Measurements from ENCODE around the gene SDCCAG8.

The SDCCAG8 gene

DNA sequence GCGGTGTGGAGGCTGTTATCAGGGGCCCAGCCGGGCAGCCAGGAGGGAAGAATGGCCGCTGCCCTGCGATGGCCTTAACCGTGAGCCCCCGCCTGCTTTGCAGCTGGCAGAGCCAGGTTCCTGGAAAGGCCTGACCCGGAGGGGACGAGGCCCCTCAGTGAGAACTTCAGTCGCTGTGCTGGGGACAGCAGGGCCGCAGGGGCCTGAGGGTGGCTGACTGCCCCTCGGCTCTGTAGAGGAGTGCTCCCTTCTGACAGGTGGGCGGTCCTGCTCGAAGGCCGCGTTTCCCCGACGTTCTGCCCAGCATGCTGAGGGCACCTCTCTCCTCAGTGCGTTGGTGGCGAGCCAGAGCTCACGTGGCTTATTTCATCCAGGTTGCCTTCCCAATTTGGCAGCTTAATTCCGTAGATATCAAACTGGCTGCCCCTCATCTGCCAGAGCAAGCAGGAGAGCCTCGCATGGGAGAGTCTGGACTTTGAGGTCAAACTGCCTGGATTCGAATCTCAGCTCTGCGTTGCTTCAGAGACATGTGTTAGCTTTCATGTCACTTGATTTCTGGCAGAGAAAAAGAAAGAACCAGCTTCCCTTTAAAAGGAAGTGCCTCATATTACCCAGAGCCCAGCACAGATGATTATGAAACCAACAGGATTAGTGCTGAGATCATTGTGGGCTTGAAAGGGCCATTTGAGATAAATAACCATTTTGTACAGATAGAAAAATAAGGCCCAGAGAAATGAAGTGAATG, 239.8 kb downstream of the SDCCAG8 start:
- no peak for DNase-seq
- no peaks in the 10 kb centered on the region for H3K9me3 Mint-ChIP-seq
- no peak overlapping the region for H3K27ac Mint-ChIP-seq

DNA sequence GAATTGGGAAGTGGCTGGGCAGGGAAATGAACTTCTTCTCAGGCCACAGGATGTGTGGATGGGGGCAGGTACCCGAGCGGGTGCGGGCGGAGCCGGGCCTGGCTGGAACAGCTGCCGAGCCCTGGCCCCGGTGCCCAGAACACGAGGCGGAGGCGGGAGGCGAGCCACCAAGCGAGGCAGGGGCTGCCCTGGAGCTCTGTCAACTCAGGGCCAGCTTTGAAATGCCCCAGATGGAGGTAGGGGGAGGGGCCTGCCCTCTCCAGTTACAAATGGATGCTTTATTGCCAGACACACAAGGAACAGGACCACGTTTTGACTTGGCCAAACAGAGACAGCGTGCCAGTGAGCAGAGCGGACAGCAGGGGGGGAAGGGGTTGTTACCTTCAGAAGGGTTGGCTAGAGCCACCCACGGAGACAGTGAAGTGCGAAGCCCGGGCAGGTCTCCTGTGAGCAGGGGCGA, 240.4 kb downstream of the SDCCAG8 start:
- no peak overlapping the region for H3K27ac Mint-ChIP-seq
- H3K36me3 Mint-ChIP-seq (ENCODE audit: low read depth) = peaks cover 9% of the 10 kb centered on the region
- no peak overlapping the region for H3K4me3 Mint-ChIP-seq
- ATAC-seq (no peak), DNase-seq (no peak)
- peaks cover 7% of the 10 kb centered on the region for H3K4me1 Mint-ChIP-seq
- no peaks in the 10 kb centered on the region for H3K9me3 Mint-ChIP-seq
- no peaks in the 10 kb centered on the region for H3K27me3 Mint-ChIP-seq

More for the DNA sequence above, 239.8 kb downstream of the SDCCAG8 start:
- no peak overlapping the region for H3K4me3 Mint-ChIP-seq
- ATAC-seq = no peak
- no peaks in the 10 kb centered on the region for H3K27me3 Mint-ChIP-seq
- peaks cover 9% of the 10 kb centered on the region for H3K36me3 Mint-ChIP-seq (ENCODE audit: low read depth)
- peaks cover 7% of the 10 kb centered on the region for H3K4me1 Mint-ChIP-seq

GRCh38 chr1:243496806-243497205, 241.0 kb downstream of the SDCCAG8 start:
- Mint-ChIP-seq H3K4me3 (no peak overlapping the region), H3K4me1 (peaks cover 7% of the 10 kb centered on the region), H3K27ac (no peak overlapping the region), H3K9me3 (no peaks in the 10 kb centered on the region), H3K36me3 (ENCODE audit: low read depth) (peaks cover 9% of the 10 kb centered on the region), H3K27me3 (no peaks in the 10 kb centered on the region)
- no peak for DNase-seq
- ATAC-seq = no peak

DNA sequence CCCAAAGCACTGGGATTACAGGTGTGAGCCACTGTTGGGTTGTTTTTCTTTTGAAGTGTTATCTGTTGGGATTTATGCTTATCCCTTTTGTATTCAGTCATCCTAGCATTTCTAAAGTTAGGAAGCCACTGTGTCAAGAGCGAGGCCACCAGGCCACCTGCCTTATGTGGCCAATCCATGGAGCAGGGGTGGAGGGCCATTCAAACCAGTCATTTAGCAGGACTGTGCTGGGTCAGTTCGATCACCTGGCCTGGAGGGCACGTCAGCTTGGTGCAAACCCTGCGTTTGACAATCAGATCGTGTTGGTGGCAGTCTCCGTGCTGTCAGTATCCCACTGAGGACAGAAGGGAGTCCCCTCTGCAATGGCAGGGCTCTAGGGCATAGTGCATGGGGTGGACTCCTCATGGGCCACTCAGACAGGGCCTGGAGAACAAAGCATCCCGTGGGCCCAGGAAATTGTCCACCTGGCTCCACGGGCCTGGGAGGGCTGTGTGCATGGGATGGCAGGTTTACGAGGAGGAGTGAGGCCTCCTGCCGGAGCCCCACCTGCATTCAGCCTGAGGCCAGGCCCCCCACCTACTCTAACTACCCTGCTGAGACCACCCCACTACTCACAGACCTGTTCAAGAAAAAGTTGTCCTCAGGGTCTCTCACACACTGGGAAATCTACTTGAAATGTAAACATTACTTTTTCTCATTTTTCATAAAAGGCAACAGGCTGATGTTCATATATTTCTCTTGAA, 242.3 kb downstream of the SDCCAG8 start:
- Mint-ChIP-seq H3K27me3 (no peaks in the 10 kb centered on the region), H3K27ac (peak overlapping the region; percentile 31), H3K4me3 (no peak overlapping the region), H3K9me3 (no peaks in the 10 kb centered on the region), H3K4me1 (peaks cover 7% of the 10 kb centered on the region), H3K36me3 (ENCODE audit: low read depth) (peaks cover 15% of the 10 kb centered on the region)
- DNase-seq (no peak), ATAC-seq (no peak)

GRCh38 chr1:243499248-243499647, 243.4 kb downstream of the SDCCAG8 start:
- no peak for ATAC-seq
- Mint-ChIP-seq H3K36me3 (ENCODE audit: low read depth) (peaks cover 24% of the 10 kb centered on the region), H3K9me3 (no peaks in the 10 kb centered on the region), H3K27ac (no peak overlapping the region), H3K4me3 (no peak overlapping the region), H3K4me1 (peaks cover 7% of the 10 kb centered on the region), H3K27me3 (no peaks in the 10 kb centered on the region)
- no peak for DNase-seq

GRCh38 chr1:243499711-243500110, 243.9 kb downstream of the SDCCAG8 start:
- H3K36me3 Mint-ChIP-seq (ENCODE audit: low read depth) = peaks cover 26% of the 10 kb centered on the region
- H3K9me3 Mint-ChIP-seq = no peaks in the 10 kb centered on the region
- H3K4me3 Mint-ChIP-seq = no peak overlapping the region
- DNase-seq (no peak), ATAC-seq (no peak)
- peak overlapping the region; percentile 2 for H3K27ac Mint-ChIP-seq
- peaks cover 7% of the 10 kb centered on the region for H3K4me1 Mint-ChIP-seq
- H3K27me3 Mint-ChIP-seq = no peaks in the 10 kb centered on the region

- Mint-ChIP-seq H3K36me3 (ENCODE audit: low read depth) (peaks cover 32% of the 10 kb centered on the region), H3K27me3 (no peaks in the 10 kb centered on the region), H3K9me3 (no peaks in the 10 kb centered on the region), H3K4me3 (no peak overlapping the region), H3K27ac (no peak overlapping the region), H3K4me1 (peaks cover 7% of the 10 kb centered on the region)
- DNase-seq (no peak), ATAC-seq (no peak)
Observed at GRCh38 chr1:243500512-243500911, 244.7 kb downstream of the SDCCAG8 start.

GRCh38 chr1:243501002-243501401, 245.2 kb downstream of the SDCCAG8 start:
- Mint-ChIP-seq H3K4me3 (no peak overlapping the region), H3K36me3 (ENCODE audit: low read depth) (peaks cover 30% of the 10 kb centered on the region), H3K9me3 (no peaks in the 10 kb centered on the region), H3K27me3 (no peaks in the 10 kb centered on the region), H3K27ac (no peak overlapping the region), H3K4me1 (peaks cover 10% of the 10 kb centered on the region)
- no peak for ATAC-seq
- no peak for DNase-seq

GRCh38 chr1:243503155-243503554, 247.3 kb downstream of the SDCCAG8 start:
- Mint-ChIP-seq H3K36me3 (ENCODE audit: low read depth) (peaks cover 25% of the 10 kb centered on the region), H3K4me3 (no peak overlapping the region), H3K9me3 (no peaks in the 10 kb centered on the region), H3K27ac (no peak overlapping the region), H3K4me1 (peaks cover 25% of the 10 kb centered on the region), H3K27me3 (no peaks in the 10 kb centered on the region)
- DNase-seq = no peak
- no peak for ATAC-seq

DNA sequence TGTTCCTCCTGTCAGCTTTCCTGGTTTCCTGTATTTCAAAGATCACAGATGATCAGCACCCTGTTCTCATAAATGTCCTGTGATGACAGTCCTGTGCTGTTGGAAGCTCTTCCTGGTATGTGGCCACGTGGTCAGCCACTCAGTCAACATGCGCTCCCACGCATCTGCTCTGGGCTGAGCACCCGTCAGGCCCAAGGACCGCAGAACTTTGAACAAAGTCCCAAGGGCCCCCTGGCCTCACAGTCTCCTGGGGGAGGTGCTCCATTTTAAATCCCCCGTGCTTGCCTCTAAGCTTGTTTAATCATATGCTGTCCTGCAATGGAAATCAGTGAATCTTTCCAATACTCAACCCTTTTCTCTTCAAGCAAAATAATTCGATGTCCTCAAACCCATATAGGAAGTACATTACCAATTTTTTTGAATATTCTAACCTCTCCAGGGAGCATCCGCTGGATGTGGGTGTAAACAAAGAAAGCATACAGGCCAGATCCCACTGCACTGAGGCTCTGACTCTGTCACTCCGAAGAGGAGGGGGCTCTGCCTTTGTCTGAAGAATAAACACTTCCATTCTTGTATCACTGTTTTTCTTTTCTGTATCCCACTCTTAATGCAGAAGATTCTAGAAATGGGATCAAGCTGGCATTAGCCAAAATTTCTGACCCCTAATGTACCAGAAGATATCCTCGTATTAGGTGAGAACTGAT, 250.3 kb downstream of the SDCCAG8 start:
- peaks cover 27% of the 10 kb centered on the region for H3K36me3 Mint-ChIP-seq (ENCODE audit: low read depth)
- H3K27me3 Mint-ChIP-seq = no peaks in the 10 kb centered on the region
- DNase-seq (no peak), ATAC-seq (no peak)
- peak overlapping the region; percentile 36 for H3K27ac Mint-ChIP-seq
- H3K4me3 Mint-ChIP-seq = no peak overlapping the region
- H3K9me3 Mint-ChIP-seq = no peaks in the 10 kb centered on the region
- H3K4me1 Mint-ChIP-seq = peaks cover 35% of the 10 kb centered on the region

DNA sequence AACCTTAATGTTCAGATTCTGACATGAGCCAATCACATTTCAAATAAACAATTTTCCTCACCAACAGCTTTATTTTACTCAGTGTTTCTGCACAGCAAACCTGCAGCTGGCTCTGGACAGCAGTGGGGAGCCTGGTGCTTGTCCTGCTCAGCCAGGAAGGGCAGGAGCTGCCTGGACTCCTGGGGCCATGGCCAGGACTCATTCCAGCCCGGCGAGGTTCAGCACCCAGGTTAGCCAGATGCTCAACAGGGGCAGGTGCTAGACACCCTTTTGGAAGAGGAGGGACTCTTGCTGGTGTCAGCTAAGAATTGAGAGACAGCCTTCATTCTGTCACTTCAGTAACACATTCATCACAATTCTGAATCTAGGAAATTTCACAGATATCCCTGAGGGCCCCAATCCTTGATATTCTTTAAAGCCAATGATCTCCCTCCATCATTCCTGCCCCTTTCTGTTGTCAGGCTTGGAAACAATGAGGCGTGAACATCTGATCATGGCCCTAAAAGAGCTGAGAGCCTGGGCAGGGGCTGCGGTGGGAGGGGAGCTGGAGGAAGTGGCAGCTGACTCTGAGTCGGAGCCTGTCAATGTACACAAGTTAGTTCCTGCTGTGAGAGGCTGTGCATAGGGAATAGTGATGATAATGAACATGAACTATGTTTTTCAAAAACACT, 251.3 kb downstream of the SDCCAG8 start:
- Mint-ChIP-seq H3K4me1 (peaks cover 35% of the 10 kb centered on the region), H3K4me3 (no peak overlapping the region), H3K27me3 (no peaks in the 10 kb centered on the region), H3K27ac (no peak overlapping the region), H3K36me3 (ENCODE audit: low read depth) (peaks cover 32% of the 10 kb centered on the region), H3K9me3 (no peaks in the 10 kb centered on the region)
- DNase-seq (no peak), ATAC-seq (no peak)

GRCh38 chr1:243507672-243508302, 251.9 kb downstream of the SDCCAG8 start:
- Mint-ChIP-seq H3K27ac (no peak overlapping the region), H3K4me1 (peaks cover 35% of the 10 kb centered on the region), H3K4me3 (no peak overlapping the region), H3K9me3 (no peaks in the 10 kb centered on the region), H3K36me3 (ENCODE audit: low read depth) (peaks cover 30% of the 10 kb centered on the region), H3K27me3 (no peaks in the 10 kb centered on the region)
- ATAC-seq (no peak), DNase-seq (no peak)

DNA sequence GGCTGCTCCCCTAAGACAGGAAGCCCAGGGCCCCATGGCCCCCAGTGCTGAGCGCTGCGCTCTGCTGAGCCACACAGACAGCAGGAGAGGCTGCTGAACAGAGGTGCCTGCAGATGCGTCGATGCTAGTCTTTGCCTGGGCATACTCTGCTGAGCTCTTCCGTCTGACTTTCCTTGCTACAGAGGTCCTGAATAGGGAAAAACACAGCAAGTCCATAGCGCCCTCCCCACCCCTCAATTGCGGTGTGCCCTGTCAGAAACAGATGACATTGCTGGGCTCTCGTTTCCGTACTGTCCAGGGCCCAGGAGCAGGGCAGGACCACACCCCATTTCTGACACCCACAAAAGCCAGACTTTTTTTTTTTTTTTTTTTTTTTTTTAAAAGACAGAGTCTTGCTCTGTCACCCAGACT, 252.5 kb downstream of the SDCCAG8 start:
- no peaks in the 10 kb centered on the region for H3K27me3 Mint-ChIP-seq
- H3K4me3 Mint-ChIP-seq = peak overlapping the region; percentile 44
- ATAC-seq (peak; percentile 73), DNase-seq (peak; percentile 22)
- H3K4me1 Mint-ChIP-seq = peaks cover 35% of the 10 kb centered on the region
- H3K27ac Mint-ChIP-seq = no peak overlapping the region
- H3K9me3 Mint-ChIP-seq = no peaks in the 10 kb centered on the region
- peaks cover 25% of the 10 kb centered on the region for H3K36me3 Mint-ChIP-seq (ENCODE audit: low read depth)

GRCh38 chr1:243508943-243509342, 253.1 kb downstream of the SDCCAG8 start:
- Mint-ChIP-seq H3K9me3 (no peaks in the 10 kb centered on the region), H3K36me3 (ENCODE audit: low read depth) (peaks cover 19% of the 10 kb centered on the region), H3K27ac (no peak overlapping the region), H3K4me1 (peaks cover 37% of the 10 kb centered on the region), H3K4me3 (no peak overlapping the region), H3K27me3 (no peaks in the 10 kb centered on the region)
- DNase-seq (no peak), ATAC-seq (no peak)

All from activated naive CD8-positive, alpha-beta T cell treated with anti-CD3 and anti-CD28 coated beads, Interleukin-2, amount 50 U/mL, for 24 hours (primary cell).